GM19023 (cell line): Measurements from ENCODE around the gene AKR1C8.
"Not testable (repeated sequence)": the region's sequence is repeated elsewhere in the genome, so short reads cannot be mapped to it uniquely, and the experiment has no call there.

Experiments
- ATAC-seq: cut with Tn5 transposase; IDR thresholded peaks from one replicate; pipeline ENCODE4 v1.9.1; 2021; ENCODE audit warnings: mild to moderate bottlenecking, moderate library complexity; ENCODE audit not compliant: unreplicated experiment

AKR1C8 gene

GRCh38 chr10:5109861-5110260, 75.1 kb downstream of the AKR1C8 start:
- ATAC-seq = not testable (repeated sequence)

- ATAC-seq = no peak
Observed at GRCh38 chr10:5108658-5109416, 76.1 kb downstream of the AKR1C8 start.

- ATAC-seq = no peak
Observed at GRCh38 chr10:5107860-5108526, 77.0 kb downstream of the AKR1C8 start.

GRCh38 chr10:5106553-5106952, 78.4 kb downstream of the AKR1C8 start:
- ATAC-seq = no peak

- no peak for ATAC-seq
Observed at GRCh38 chr10:5105626-5106025, 79.3 kb downstream of the AKR1C8 start.
